H9 (cell line): ENCODE measurements around the gene TMEM252. TPM values are rescaled to one million over a fixed set of nuclear protein-coding genes. Genes with fewer than 3 reads are reported as not detected.

Source experiments
- DNase-seq: peaks from one replicate; pipeline ENCODE4 v3.0.0-alpha.2; 2017
- H2AFZ ChIP-seq: one replicate; pipeline ENCODE4 v1.6.1; 2013; ENCODE audit warnings: mild to moderate bottlenecking, low read length, control low read depth, moderate library complexity
- H2AK5ac ChIP-seq: 2 replicates; pipeline ENCODE4 v1.6.1; 2013; ENCODE audit warnings: low read length, control low read depth, mixed read lengths; ENCODE audit not compliant: insufficient read length
- H2BK120ac ChIP-seq: one replicate; pipeline ENCODE4 v1.6.1; 2013; ENCODE audit warnings: low read depth, mild to moderate bottlenecking, low read length, control low read depth, inconsistent platforms; ENCODE audit not compliant: poor library complexity, severe bottlenecking
- H2BK12ac ChIP-seq: 2 replicates; pipeline ENCODE4 v1.6.1; 2013; ENCODE audit warnings: low read length, control low read depth, mixed read lengths, low read depth; ENCODE audit not compliant: insufficient read length
- H2BK15ac ChIP-seq: 2 replicates; pipeline ENCODE4 v1.6.1; 2013; ENCODE audit warnings: low read depth, low read length, control low read depth
- H2BK20ac ChIP-seq: one replicate; pipeline ENCODE4 v1.6.1; 2013; ENCODE audit warnings: low read depth, mild to moderate bottlenecking, low read length, control low read depth, inconsistent platforms; ENCODE audit not compliant: poor library complexity, severe bottlenecking
- H2BK5ac ChIP-seq: 2 replicates; pipeline ENCODE4 v1.6.1; 2013; ENCODE audit warnings: low read length, control low read depth, mixed read lengths; ENCODE audit not compliant: insufficient read length
- H3K14ac ChIP-seq: 2 replicates; pipeline ENCODE4 v1.6.1; 2013; ENCODE audit warnings: low read length, control low read depth; ENCODE audit not compliant: insufficient read depth
- H3K18ac ChIP-seq: 2 replicates; pipeline ENCODE4 v1.6.1; 2013; ENCODE audit warnings: low read depth, mild to moderate bottlenecking, mixed read lengths, low read length, control low read depth; ENCODE audit not compliant: insufficient read length
- H3K23ac ChIP-seq: 2 replicates; pipeline ENCODE4 v1.6.1; 2013; ENCODE audit warnings: low read length, control low read depth, mixed read lengths, low read depth; ENCODE audit not compliant: insufficient read length
- H3K23me2 ChIP-seq: 2 replicates; pipeline ENCODE4 v1.6.1; 2013; ENCODE audit warnings: low read depth, mild to moderate bottlenecking, mixed read lengths, low read length, control low read depth; ENCODE audit not compliant: insufficient read length, poor library complexity, severe bottlenecking
- H3K27ac ChIP-seq: 2 replicates; pipeline ENCODE4 v1.5.1; 2013; ENCODE audit warnings: low read length, control low read depth, mixed read lengths, low read depth; ENCODE audit not compliant: insufficient read length
- H3K27me3 ChIP-seq: 2 replicates; pipeline ENCODE4 v1.6.1; 2013; ENCODE audit warnings: low read length, control low read depth, inconsistent platforms; ENCODE audit not compliant: insufficient read depth
- H3K4ac ChIP-seq: 2 replicates; pipeline ENCODE4 v1.6.1; 2013; ENCODE audit warnings: low read depth, mild to moderate bottlenecking, control low read depth, inconsistent platforms, low read length, moderate library complexity
- H3K4me1 ChIP-seq: 2 replicates; pipeline ENCODE4 v1.6.1; 2013; ENCODE audit warnings: low read length, control low read depth, inconsistent platforms; ENCODE audit not compliant: insufficient read depth
- H3K4me2 ChIP-seq: 2 replicates; pipeline ENCODE4 v1.6.1; 2013; ENCODE audit warnings: low read length, control low read depth, mixed read lengths; ENCODE audit not compliant: insufficient read length, insufficient read depth
- H3K56ac ChIP-seq: 2 replicates; pipeline ENCODE4 v1.6.1; 2013; ENCODE audit warnings: low read depth, mild to moderate bottlenecking, mixed read lengths, low read length, control low read depth; ENCODE audit not compliant: insufficient read length
- H3K79me1 ChIP-seq: 2 replicates; pipeline ENCODE4 v1.6.1; 2013; ENCODE audit warnings: low read depth, mild to moderate bottlenecking, moderate library complexity, low read length, control low read depth, inconsistent platforms; ENCODE audit not compliant: insufficient read depth, poor library complexity, severe bottlenecking
- H3K79me2 ChIP-seq: 2 replicates; pipeline ENCODE4 v1.6.1; 2013; ENCODE audit warnings: low read length, control low read depth, inconsistent platforms; ENCODE audit not compliant: insufficient read depth
- H3K9ac ChIP-seq: 2 replicates; pipeline ENCODE4 v1.6.1; 2013; ENCODE audit warnings: low read length, control low read depth, mixed read lengths; ENCODE audit not compliant: insufficient read length; ENCODE audit errors: extremely low read depth
- H3K9me3 ChIP-seq: one replicate; pipeline ENCODE4 v1.6.1; 2013; ENCODE audit warnings: low read depth, low read length, inconsistent platforms; ENCODE audit not compliant: control insufficient read depth
- H3T11ph ChIP-seq: one replicate; pipeline ENCODE4 v1.6.1; 2013; ENCODE audit warnings: mild to moderate bottlenecking, low read length, control low read depth, inconsistent platforms
- H4K20me1 ChIP-seq: one replicate; pipeline ENCODE4 v1.6.1; 2013; ENCODE audit not compliant: control insufficient read depth, insufficient read length, insufficient read depth
- H4K5ac ChIP-seq: 2 replicates; pipeline ENCODE4 v1.6.1; 2013; ENCODE audit warnings: low read depth, mild to moderate bottlenecking, mixed read lengths, low read length, control low read depth; ENCODE audit not compliant: insufficient read length
- H4K8ac ChIP-seq: replicated peaks from 2 replicates; pipeline ENCODE4 v1.6.1; 2013; ENCODE audit warnings: low read length, control low read depth, mixed read lengths, low read depth; ENCODE audit not compliant: insufficient read length
- H4K91ac ChIP-seq: 2 replicates; pipeline ENCODE4 v1.6.1; 2013; ENCODE audit warnings: low read depth, mild to moderate bottlenecking, moderate library complexity, mixed read lengths, low read length, control low read depth; ENCODE audit not compliant: insufficient read length
- H3K27ac Mint-ChIP-seq, 3 experiments: 2 replicates in 2 of 3; 3 replicates in 1 of 3; pipeline ENCODE4 v1.8.0; 2020 to 2021; ENCODE audit warnings: mixed read lengths in 3 of 3, mild to moderate bottlenecking in 1 of 3, moderate library complexity in 1 of 3
- H3K27me3 Mint-ChIP-seq: 2 replicates; pipeline ENCODE4 v1.8.0; 2021; ENCODE audit warnings: low read depth, mild to moderate bottlenecking, moderate library complexity, mixed read lengths
- H3K36me3 Mint-ChIP-seq, 3 experiments: 2 replicates in 2 of 3; 3 replicates in 1 of 3; pipeline ENCODE4 v1.8.0; 2020 to 2021; ENCODE audit warnings: low read depth in 3 of 3, mixed read lengths in 3 of 3; ENCODE audit not compliant: insufficient read depth in 1 of 3
- H3K4me1 Mint-ChIP-seq, 2 experiments: 2 replicates each; pipeline ENCODE4 v1.8.0; 2020; ENCODE audit warnings: mixed read lengths in 2 of 2
- H3K4me3 Mint-ChIP-seq, 2 experiments: 2 replicates in 1 of 2; 3 replicates in 1 of 2; pipeline ENCODE4 v1.8.0; 2020 to 2021; ENCODE audit warnings: mild to moderate bottlenecking in 2 of 2, mixed read lengths in 2 of 2, moderate library complexity in 1 of 2
- H3K9me3 Mint-ChIP-seq, 2 experiments: 2 replicates in 1 of 2; 3 replicates in 1 of 2; pipeline ENCODE4 v1.8.0; 2020; ENCODE audit warnings: mild to moderate bottlenecking in 2 of 2, mixed read lengths in 2 of 2, moderate library complexity in 1 of 2
- WGBS: extraction: QIAGEN DNeasy Blood & Tissue Kit; methylation state at CpG from one replicate; pipeline ENCODE4 v1.1.7; 2013; ENCODE audit warnings: missing lambda C conversion rate, low lambda C conversion rate, mixed read lengths; ENCODE audit not compliant: insufficient read length; ENCODE audit errors: extremely low coverage; 5-methylcytosine and 5-hydroxymethylcytosine counted together
- total RNA-seq: library from RNA; stranded (reverse); gene quantifications from 2 replicates; pipeline ENCODE4 v1.2.1, GENCODE V29; 2021
- TF ChIP-seq, protein P1 (sequence below): fragments of 200-600 bp; sonication (generic); conservative IDR thresholded peaks from 3 replicates; pipeline ENCODE4 v1.8.0; 2021; ENCODE audit warnings: antibody characterized with exemption, mild to moderate bottlenecking

Gene TMEM252
- total RNA-seq, 1 experiment from 2014 or later: not detected

DNA sequence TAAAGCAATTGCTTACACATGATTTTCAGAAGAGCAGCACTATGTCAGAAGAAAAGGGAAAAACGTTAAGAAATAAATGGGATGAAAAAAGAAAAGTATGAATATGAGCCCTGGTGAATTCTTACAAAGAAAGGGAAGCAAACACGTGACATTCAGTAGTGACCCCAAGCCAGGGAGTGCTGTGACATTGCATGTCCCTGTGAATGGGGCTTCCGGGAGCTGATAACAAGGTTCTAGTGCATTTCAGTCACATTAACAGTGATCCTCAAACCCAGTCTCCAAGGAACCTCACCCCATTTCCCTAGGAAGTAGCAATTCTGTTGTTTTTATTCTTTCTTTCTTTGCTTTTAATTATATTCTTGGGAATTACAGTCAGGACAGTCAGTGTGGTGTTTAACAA is 27.3 kb downstream of the TMEM252 start:
- Mint-ChIP-seq H3K27ac (no peak overlapping the region), H3K9me3 (peaks cover 10 to 21% of the 10 kb centered on the region in 2 experiments), H3K27me3 (peaks cover 100% of the 10 kb centered on the region), H3K4me1 (peaks cover 15% of the 10 kb centered on the region in 2 experiments), H3K4me3 (no peak overlapping the region), H3K36me3 (peaks cover 0 to 2% (median 0%) of the 10 kb centered on the region in 3 experiments; a peak in 2 of 7 replicates)
- Histone ChIP-seq H4K91ac (no peak overlapping the region), H4K8ac (no peak overlapping the region), H2BK15ac (no peak overlapping the region), H3K79me1 (no peaks in the 10 kb centered on the region), H2BK20ac (no peak overlapping the region), H3K79me2 (no peaks in the 10 kb centered on the region), H3K4me2 (no peak overlapping the region), H3K14ac (no peak overlapping the region), H3K23ac (no peak overlapping the region), H2BK5ac (no peak overlapping the region), H3T11ph (no peak overlapping the region), H3K27ac (no peak overlapping the region), H2AK5ac (no peak overlapping the region), H3K9me3 (peaks cover 5% of the 10 kb centered on the region), H4K5ac (no peak overlapping the region), H2BK12ac (no peak overlapping the region), H3K18ac (no peak overlapping the region), H2BK120ac (no peak overlapping the region), H3K4ac (no peak overlapping the region), H3K56ac (no peak overlapping the region), H3K27me3 (peaks cover 54% of the 10 kb centered on the region), H3K23me2 (no peaks in the 10 kb centered on the region), H3K9ac (no peak overlapping the region), H2AFZ (no peak overlapping the region), H3K4me1 (no peaks in the 10 kb centered on the region; the same call in 1 of the 2 replicates), H4K20me1 (no peaks in the 10 kb centered on the region)
- no peak for DNase-seq
- TF ChIP-seq, protein P1, sequence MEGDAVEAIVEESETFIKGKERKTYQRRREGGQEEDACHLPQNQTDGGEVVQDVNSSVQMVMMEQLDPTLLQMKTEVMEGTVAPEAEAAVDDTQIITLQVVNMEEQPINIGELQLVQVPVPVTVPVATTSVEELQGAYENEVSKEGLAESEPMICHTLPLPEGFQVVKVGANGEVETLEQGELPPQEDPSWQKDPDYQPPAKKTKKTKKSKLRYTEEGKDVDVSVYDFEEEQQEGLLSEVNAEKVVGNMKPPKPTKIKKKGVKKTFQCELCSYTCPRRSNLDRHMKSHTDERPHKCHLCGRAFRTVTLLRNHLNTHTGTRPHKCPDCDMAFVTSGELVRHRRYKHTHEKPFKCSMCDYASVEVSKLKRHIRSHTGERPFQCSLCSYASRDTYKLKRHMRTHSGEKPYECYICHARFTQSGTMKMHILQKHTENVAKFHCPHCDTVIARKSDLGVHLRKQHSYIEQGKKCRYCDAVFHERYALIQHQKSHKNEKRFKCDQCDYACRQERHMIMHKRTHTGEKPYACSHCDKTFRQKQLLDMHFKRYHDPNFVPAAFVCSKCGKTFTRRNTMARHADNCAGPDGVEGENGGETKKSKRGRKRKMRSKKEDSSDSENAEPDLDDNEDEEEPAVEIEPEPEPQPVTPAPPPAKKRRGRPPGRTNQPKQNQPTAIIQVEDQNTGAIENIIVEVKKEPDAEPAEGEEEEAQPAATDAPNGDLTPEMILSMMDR: no peak
- WGBS: no CpG with 5 or more reads among the region's 3 CpGs
